Hepatocyte (in vitro differentiated cells): Measurements from ENCODE around the gene STPG4. TPM values are rescaled to one million over a fixed set of nuclear protein-coding genes. Genes with fewer than 3 reads are reported as not detected.
A peak's percentile ranks its signal among the peaks of the same experiment; 100 is the strongest.

Source experiments
- DNase-seq: peaks from one replicate; pipeline ENCODE4 v3.0.0-alpha.2; 2016; ENCODE audit warnings: low spot score
- H2AFZ ChIP-seq: fragments of 200-600 bp; sonication (generic); 2 replicates; pipeline ENCODE4 v1.6.0; 2016; ENCODE audit warnings: antibody characterized with exemption, mild to moderate bottlenecking
- H3K27ac ChIP-seq: fragments of 200-600 bp; sonication (generic); 2 replicates; pipeline ENCODE4 v1.5.1; 2016; ENCODE audit warnings: mild to moderate bottlenecking
- H3K27me3 ChIP-seq: fragments of 200-600 bp; sonication (generic); 2 replicates; pipeline ENCODE4 v1.6.1; 2016
- H3K36me3 ChIP-seq: fragments of 200-600 bp; sonication (generic); replicated peaks from 2 replicates; pipeline ENCODE4 v1.5.1; 2016; ENCODE audit warnings: low read depth; ENCODE audit not compliant: insufficient read depth
- H3K4me1 ChIP-seq: fragments of 200-600 bp; sonication (generic); 2 replicates; pipeline ENCODE4 v1.5.1; 2016; ENCODE audit warnings: mild to moderate bottlenecking, moderate library complexity; ENCODE audit not compliant: insufficient read depth
- H3K4me2 ChIP-seq: fragments of 200-600 bp; sonication (generic); 2 replicates; pipeline ENCODE4 v1.6.0; 2016
- H3K4me3 ChIP-seq: fragments of 200-600 bp; sonication (generic); 2 replicates; pipeline ENCODE4 v1.5.1; 2016; ENCODE audit warnings: mild to moderate bottlenecking
- H3K79me2 ChIP-seq: fragments of 200-600 bp; sonication (generic); 2 replicates; pipeline ENCODE4 v1.6.0; 2017; ENCODE audit warnings: mild to moderate bottlenecking
- H3K9me2 ChIP-seq: fragments of 200-600 bp; sonication (generic); replicated peaks from 2 replicates; pipeline ENCODE4 v1.6.0; 2017; ENCODE audit warnings: mild to moderate bottlenecking; ENCODE audit not compliant: insufficient read depth
- H3K9me3 ChIP-seq: fragments of 200-600 bp; sonication (generic); 2 replicates; pipeline ENCODE4 v1.5.1; 2016; ENCODE audit warnings: low read depth, mild to moderate bottlenecking
- H4K20me1 ChIP-seq: fragments of 200-600 bp; sonication (generic); 2 replicates; pipeline ENCODE4 v1.6.0; 2016; ENCODE audit warnings: mild to moderate bottlenecking; ENCODE audit not compliant: insufficient read depth, poor library complexity, severe bottlenecking
- CTCF ChIP-seq: fragments of 200-600 bp; sonication (generic); IDR thresholded peaks from 2 replicates; pipeline ENCODE4 v1.5.1; 2016; ENCODE audit warnings: antibody characterized with exemption, mild to moderate bottlenecking; ENCODE audit not compliant: poor library complexity
- EZH2 ChIP-seq: fragments of 200-600 bp; sonication (generic); IDR thresholded peaks from 2 replicates; pipeline ENCODE4 v1.6.1; 2016; ENCODE audit warnings: antibody characterized with exemption, mild to moderate bottlenecking, borderline replicate concordance
- EZH2phosphoT487 ChIP-seq: fragments of 200-600 bp; sonication (generic); IDR thresholded peaks from one replicate; pipeline ENCODE4 v1.6.1; 2018; ENCODE audit warnings: antibody characterized with exemption, mild to moderate bottlenecking, low read depth, moderate library complexity; ENCODE audit not compliant: unreplicated experiment, severe bottlenecking
- WGBS: methylation state at CpG from one replicate; pipeline ENCODE4 v1.1.6; 2016; ENCODE audit warnings: low lambda C conversion rate; ENCODE audit errors: missing lambda C conversion rate; 5-methylcytosine and 5-hydroxymethylcytosine counted together
- polyA plus RNA-seq: library from polyadenylated mRNA; unstranded; fragments of >200 nt; fragmentation: Nextera tagmentation; extraction: Ambion mirVana; gene quantifications from 2 replicates; pipeline ENCODE4 v1.2.1, GENCODE V29; 2016
- total RNA-seq: library from RNA; depleted of rRNA; stranded (reverse); fragments of >200 nt; gene quantifications from 2 replicates; pipeline ENCODE4 v1.2.3, GENCODE V29; 2014

Gene STPG4
- total and polyA plus RNA-seq, 2 experiments from 2014 or later, result 0.19 TPM; not detected in 1

GRCh38 chr2:47201224-47201623 is 46.1 kb upstream of the STPG4 start:
- 92% methylated on average over 2 of the region's 2 CpGs for WGBS

GRCh38 chr2:47198985-47199451 is 43.9 kb upstream of the STPG4 start:
- no peaks in the 10 kb centered on the region for H3K9me2 ChIP-seq
- no peaks in the 10 kb centered on the region for H4K20me1 ChIP-seq
- no peaks in the 10 kb centered on the region for H3K9me3 ChIP-seq
- no peak for DNase-seq
- H3K79me2 ChIP-seq, result no peaks in the 10 kb centered on the region
- no peak for TF ChIP-seq EZH2
- TF ChIP-seq EZH2phosphoT487, result no peak
- no peak for TF ChIP-seq CTCF
- 61% methylated on average over 3 of the region's 3 CpGs for WGBS
- H2AFZ ChIP-seq, result no peak overlapping the region
- H3K4me2 ChIP-seq, result no peak overlapping the region
- no peaks in the 10 kb centered on the region for H3K36me3 ChIP-seq
- no peak overlapping the region for H3K4me3 ChIP-seq
- H3K4me1 ChIP-seq, result peaks cover 19% of the 10 kb centered on the region
- H3K27ac ChIP-seq, result no peak overlapping the region
- H3K27me3 ChIP-seq, result no peaks in the 10 kb centered on the region

More at GRCh38 chr2:47201224-47201623, 46.1 kb upstream of the STPG4 start:
- H3K9me3 ChIP-seq, result no peaks in the 10 kb centered on the region
- H3K36me3 ChIP-seq, result no peaks in the 10 kb centered on the region
- no peaks in the 10 kb centered on the region for H3K79me2 ChIP-seq
- H3K4me1 ChIP-seq, result peaks cover 5% of the 10 kb centered on the region
- no peak for DNase-seq
- H3K4me2 ChIP-seq, result no peak overlapping the region
- H2AFZ ChIP-seq, result no peak overlapping the region
- H3K9me2 ChIP-seq, result no peaks in the 10 kb centered on the region
- H3K4me3 ChIP-seq, result no peak overlapping the region
- H4K20me1 ChIP-seq, result no peaks in the 10 kb centered on the region
- TF ChIP-seq EZH2 (no peak), CTCF (no peak), EZH2phosphoT487 (no peak)
- H3K27me3 ChIP-seq, result no peaks in the 10 kb centered on the region
- H3K27ac ChIP-seq, result no peak overlapping the region

DNA sequence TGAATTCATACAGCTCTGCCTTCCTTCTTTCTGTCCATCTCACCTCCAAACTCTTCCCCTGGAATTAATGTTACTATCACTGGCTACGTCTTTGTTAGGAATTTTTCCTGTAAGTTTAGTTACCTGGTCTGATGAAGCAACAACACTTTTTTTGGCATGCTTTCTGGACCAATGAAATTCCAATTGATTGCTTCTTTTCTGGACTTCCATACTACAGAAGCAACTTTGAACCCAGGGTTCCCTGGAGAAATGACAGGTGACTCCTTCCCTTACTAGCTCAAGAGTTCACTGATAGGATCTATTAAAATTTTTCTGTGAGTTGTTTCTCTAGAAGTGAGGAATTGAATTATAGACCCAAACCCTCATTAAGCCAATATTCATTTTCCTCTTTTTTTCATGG is 41.4 kb upstream of the STPG4 start:
- TF ChIP-seq EZH2, result no peak
- TF ChIP-seq CTCF, result no peak
- TF ChIP-seq EZH2phosphoT487, result no peak
- Histone ChIP-seq H3K4me1 (peaks cover 44% of the 10 kb centered on the region), H3K9me2 (no peaks in the 10 kb centered on the region), H3K9me3 (no peaks in the 10 kb centered on the region), H3K36me3 (no peaks in the 10 kb centered on the region), H3K27ac (no peak overlapping the region), H4K20me1 (no peaks in the 10 kb centered on the region), H3K79me2 (no peaks in the 10 kb centered on the region), H2AFZ (no peak overlapping the region), H3K4me3 (no peak overlapping the region), H3K4me2 (no peak overlapping the region), H3K27me3 (no peaks in the 10 kb centered on the region)
- DNase-seq, result no peak
- 96% methylated on average over 1 of the region's 1 CpG for WGBS

DNA sequence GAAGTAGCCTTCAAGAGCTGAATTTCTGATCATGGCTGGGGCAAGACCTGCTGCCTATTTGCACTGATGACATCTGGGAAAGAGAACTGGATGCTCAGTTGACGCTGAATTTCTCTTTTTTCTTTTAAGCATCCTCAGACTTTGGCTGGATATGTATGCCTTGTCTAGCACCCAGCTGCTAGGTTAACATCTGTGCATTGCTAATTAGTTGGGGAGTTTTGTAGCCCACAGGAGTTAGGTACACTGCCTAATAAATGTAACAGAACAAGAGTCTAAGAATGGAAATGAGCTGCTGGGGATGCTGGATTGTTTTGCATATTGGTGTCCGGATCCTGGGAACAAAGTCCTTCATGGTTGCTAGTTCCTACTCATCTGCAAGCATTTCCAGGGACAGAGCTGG is 40.9 kb upstream of the STPG4 start:
- H4K20me1 ChIP-seq, result no peaks in the 10 kb centered on the region
- H3K4me2 ChIP-seq, result no peak overlapping the region
- H3K4me1 ChIP-seq, result peaks cover 49% of the 10 kb centered on the region
- no peaks in the 10 kb centered on the region for H3K9me2 ChIP-seq
- 74% methylated on average over 2 of the region's 2 CpGs for WGBS
- no peaks in the 10 kb centered on the region for H3K79me2 ChIP-seq
- no peak overlapping the region for H2AFZ ChIP-seq
- no peak for DNase-seq
- TF ChIP-seq CTCF (no peak), EZH2 (no peak), EZH2phosphoT487 (no peak)
- H3K27ac ChIP-seq, result peak overlapping the region; percentile 89
- no peak overlapping the region for H3K4me3 ChIP-seq
- H3K9me3 ChIP-seq, result no peaks in the 10 kb centered on the region
- H3K27me3 ChIP-seq, result no peaks in the 10 kb centered on the region
- H3K36me3 ChIP-seq, result no peaks in the 10 kb centered on the region
